GM12864 (cell line): ENCODE data around the gene TAF8.

ENCODE experiments used
- DNase-seq: peaks from one replicate; pipeline ENCODE4 v3.0.0-alpha.2; 2011; ENCODE audit warnings: low read depth
- H3K4me3 ChIP-seq: 2 replicates; pipeline ENCODE4 v1.5.1; 2011; ENCODE audit warnings: mild to moderate bottlenecking, low read depth, low read length, control low read depth
- CTCF ChIP-seq: IDR thresholded peaks from 2 replicates; pipeline ENCODE4 v1.5.1; 2011; ENCODE audit warnings: low read depth, mild to moderate bottlenecking, moderate library complexity, low read length, control low read depth, inconsistent platforms; ENCODE audit errors: missing control alignments

Gene TAF8

GRCh38 chr6:42128460-42129359 lies 78.4 kb downstream of the TAF8 start:
- no peak for TF ChIP-seq CTCF
- DNase-seq = no peak
- no peak overlapping the region for H3K4me3 ChIP-seq

GRCh38 chr6:42129360-42129676 lies 79.0 kb downstream of the TAF8 start:
- no peak for DNase-seq
- TF ChIP-seq CTCF = no peak
- no peak overlapping the region for H3K4me3 ChIP-seq

GRCh38 chr6:42131531-42131930 lies 81.2 kb downstream of the TAF8 start:
- no peak overlapping the region for H3K4me3 ChIP-seq
- no peak for TF ChIP-seq CTCF
- DNase-seq = no peak

- DNase-seq = no peak
- no peak overlapping the region for H3K4me3 ChIP-seq
- TF ChIP-seq CTCF = no peak
Observed at GRCh38 chr6:42133926-42134325, 83.6 kb downstream of the TAF8 start.

GRCh38 chr6:42135161-42135560 lies 84.8 kb downstream of the TAF8 start:
- H3K4me3 ChIP-seq = no peak overlapping the region
- no peak for DNase-seq
- no peak for TF ChIP-seq CTCF

DNA sequence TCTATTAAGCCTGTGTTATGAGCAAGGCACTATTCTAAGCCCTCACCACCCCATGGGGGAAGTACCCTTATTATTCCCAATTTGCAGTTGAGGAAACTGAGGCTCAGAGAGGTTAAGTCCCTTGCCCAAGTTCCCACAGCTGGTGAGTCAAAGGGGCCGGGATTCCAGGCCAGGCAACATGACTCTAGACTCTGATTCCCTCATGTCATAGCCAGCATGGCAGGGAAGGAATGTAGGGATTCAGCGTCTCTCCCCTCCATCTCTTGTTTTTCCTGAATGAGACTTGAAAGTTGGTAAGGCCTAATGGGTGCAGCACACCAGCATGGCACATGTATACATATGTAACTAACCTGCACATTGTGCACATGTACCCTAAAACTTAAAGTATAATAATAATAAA lies 85.4 kb downstream of the TAF8 start:
- TF ChIP-seq CTCF = no peak
- H3K4me3 ChIP-seq = no peak overlapping the region
- DNase-seq = no peak
